ENCODE data around the gene PLAAT4.
"Not testable (repeated sequence)": the region's sequence is repeated elsewhere in the genome, so short reads cannot be mapped to it uniquely, and the experiment has no call there.

PLAAT4 gene

DNA sequence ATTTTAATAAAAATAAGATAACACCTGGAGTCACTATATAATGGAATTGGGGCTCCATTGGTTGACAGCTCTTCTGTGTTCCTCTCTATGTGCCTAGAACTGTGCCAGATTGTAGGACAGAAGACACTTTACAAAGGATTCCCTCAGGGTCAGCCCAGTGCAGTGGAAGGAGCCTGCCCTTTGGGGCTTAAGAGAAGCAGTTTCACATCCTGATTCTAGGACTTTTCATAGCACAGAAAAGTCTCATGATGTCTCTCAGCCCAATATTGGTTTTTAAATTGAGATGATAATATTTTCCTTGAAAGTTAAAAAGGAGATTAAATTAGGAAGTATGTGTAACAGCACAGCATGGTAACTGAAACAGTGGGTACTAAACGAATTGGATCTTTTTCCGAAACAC lies 7.1 kb downstream of the PLAAT4 start:
- no peak for TF ChIP-seq FOXA1 (IDR thresholded peaks at IDR 0.05)
- TF ChIP-seq NFRKB (IDR thresholded peaks at IDR 0.05): no peak
- TF ChIP-seq TARDBP (IDR thresholded peaks at IDR 0.05): no peak
- no peak for TF ChIP-seq CTBP1 (IDR thresholded peaks at IDR 0.05; ENCODE audit: borderline replicate concordance)
- no peak for TF ChIP-seq LEF1 (IDR thresholded peaks at IDR 0.05; ENCODE audit: borderline replicate concordance)
- no peak for TF ChIP-seq SUZ12 (IDR thresholded peaks at IDR 0.05)
- no peak for TF ChIP-seq L3MBTL2 (conservative IDR thresholded peaks at IDR 0.05)
- TF ChIP-seq ELF4 (IDR thresholded peaks at IDR 0.05): no peak
- TF ChIP-seq ARNT (IDR thresholded peaks at IDR 0.05): no peak
- TF ChIP-seq FOXK2 (IDR thresholded peaks at IDR 0.05): no peak
- TF ChIP-seq FOXM1 (IDR thresholded peaks at IDR 0.05; ENCODE audit: borderline replicate concordance): no peak
- ChIA-PET CTCF (no interaction called here), POLR2A (no interaction called here)
- DNase-seq (ENCODE audit: extremely low spot score): no peak

- ChIA-PET POLR2A (interaction anchor here (1.5 kb wide), 1 partner anchor 20 kb away, joined by 3 read pairs; no protein-coding TSS in a partner anchor), CTCF (no interaction called here)
- no peak for DNase-seq (ENCODE audit: extremely low spot score)
- TF ChIP-seq PKNOX1 (IDR thresholded peaks at IDR 0.05) (no peak), NFRKB (IDR thresholded peaks at IDR 0.05) (no peak), ZNF384 (IDR thresholded peaks at IDR 0.05) (no peak), FOXK2 (IDR thresholded peaks at IDR 0.05) (no peak), SP1 (IDR thresholded peaks at IDR 0.05) (no peak), FOXA1 (IDR thresholded peaks at IDR 0.05) (no peak), FOXM1 (IDR thresholded peaks at IDR 0.05; ENCODE audit: borderline replicate concordance) (no peak), BHLHE40 (IDR thresholded peaks at IDR 0.05; ENCODE audit: borderline replicate concordance) (no peak), HDGF (IDR thresholded peaks at IDR 0.05; ENCODE audit: borderline replicate concordance) (no peak)
These were observed 10.5 kb downstream of the PLAAT4 start for GRCh38 chr11:63547061-63547460.

DNA sequence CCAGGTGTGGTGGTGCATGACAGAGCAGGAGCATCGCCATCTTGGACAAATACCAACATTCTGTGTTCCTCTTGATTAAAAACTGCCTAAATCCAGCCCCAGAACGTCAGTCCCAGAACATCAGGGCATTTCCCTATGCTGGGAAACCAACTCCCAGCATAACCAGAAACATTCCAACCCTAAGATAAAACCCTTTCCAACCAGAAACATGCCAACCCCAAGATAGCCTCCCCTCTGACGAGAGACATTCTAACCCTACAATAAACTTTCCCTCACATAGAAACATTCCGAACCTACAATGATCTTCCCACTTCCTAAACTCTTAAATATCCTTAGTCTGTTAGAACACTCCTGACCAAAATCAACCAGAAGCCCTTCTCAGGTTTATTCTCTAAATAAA lies 11.6 kb downstream of the PLAAT4 start:
- POLR2A ChIA-PET: interaction anchor here (1.5 kb wide), 1 partner anchor 19 kb away, joined by 3 read pairs; no protein-coding TSS in a partner anchor

DNA sequence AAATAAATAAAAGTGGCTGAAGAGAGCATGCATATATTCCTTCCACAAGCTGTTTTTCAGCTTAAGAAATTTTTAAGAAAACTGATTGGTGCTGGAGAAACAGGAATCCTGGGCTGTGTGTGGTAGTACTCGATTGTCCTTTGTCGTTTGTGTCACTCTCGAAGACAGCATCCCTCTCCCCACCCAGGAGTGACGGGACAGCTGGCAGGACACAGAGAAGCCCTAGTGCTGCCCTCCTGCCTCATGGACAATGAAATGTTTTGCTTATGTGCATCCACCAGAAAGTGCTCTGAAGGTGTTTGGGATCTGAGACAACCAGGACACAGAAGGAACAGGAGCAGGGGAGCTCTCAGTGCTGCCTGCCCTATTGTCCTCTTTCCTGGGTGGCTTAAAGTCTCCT lies 12.8 kb downstream of the PLAAT4 start:
- TF ChIP-seq LEF1 (IDR thresholded peaks at IDR 0.05; ENCODE audit: borderline replicate concordance) (no peak), SP1 (IDR thresholded peaks at IDR 0.05) (no peak), ZNF384 (IDR thresholded peaks at IDR 0.05) (no peak), FOXA1 (IDR thresholded peaks at IDR 0.05) (no peak), ARNT (IDR thresholded peaks at IDR 0.05) (no peak)
- CTCF ChIA-PET: no interaction called here
- POLR2A ChIA-PET: no interaction called here
- no peak for DNase-seq (ENCODE audit: extremely low spot score)

More for the DNA sequence above, 11.6 kb downstream of the PLAAT4 start:
- CTCF ChIA-PET: no interaction called here
- TF ChIP-seq HDGF (IDR thresholded peaks at IDR 0.05; ENCODE audit: borderline replicate concordance) (no peak), LEF1 (IDR thresholded peaks at IDR 0.05; ENCODE audit: borderline replicate concordance) (no peak), BHLHE40 (IDR thresholded peaks at IDR 0.05; ENCODE audit: borderline replicate concordance) (no peak), CTBP1 (IDR thresholded peaks at IDR 0.05; ENCODE audit: borderline replicate concordance) (no peak), SUZ12 (IDR thresholded peaks at IDR 0.05) (no peak), NFRKB (IDR thresholded peaks at IDR 0.05) (no peak), TARDBP (IDR thresholded peaks at IDR 0.05) (no peak), FOXM1 (IDR thresholded peaks at IDR 0.05; ENCODE audit: borderline replicate concordance) (no peak), ARNT (IDR thresholded peaks at IDR 0.05) (no peak), SP1 (IDR thresholded peaks at IDR 0.05) (no peak), FOXA1 (IDR thresholded peaks at IDR 0.05) (no peak), L3MBTL2 (conservative IDR thresholded peaks at IDR 0.05) (no peak), FOXK2 (IDR thresholded peaks at IDR 0.05) (no peak), PKNOX1 (IDR thresholded peaks at IDR 0.05) (no peak), ZNF384 (IDR thresholded peaks at IDR 0.05) (no peak), ELF4 (IDR thresholded peaks at IDR 0.05) (no peak)
- DNase-seq (ENCODE audit: extremely low spot score): no peak

DNA sequence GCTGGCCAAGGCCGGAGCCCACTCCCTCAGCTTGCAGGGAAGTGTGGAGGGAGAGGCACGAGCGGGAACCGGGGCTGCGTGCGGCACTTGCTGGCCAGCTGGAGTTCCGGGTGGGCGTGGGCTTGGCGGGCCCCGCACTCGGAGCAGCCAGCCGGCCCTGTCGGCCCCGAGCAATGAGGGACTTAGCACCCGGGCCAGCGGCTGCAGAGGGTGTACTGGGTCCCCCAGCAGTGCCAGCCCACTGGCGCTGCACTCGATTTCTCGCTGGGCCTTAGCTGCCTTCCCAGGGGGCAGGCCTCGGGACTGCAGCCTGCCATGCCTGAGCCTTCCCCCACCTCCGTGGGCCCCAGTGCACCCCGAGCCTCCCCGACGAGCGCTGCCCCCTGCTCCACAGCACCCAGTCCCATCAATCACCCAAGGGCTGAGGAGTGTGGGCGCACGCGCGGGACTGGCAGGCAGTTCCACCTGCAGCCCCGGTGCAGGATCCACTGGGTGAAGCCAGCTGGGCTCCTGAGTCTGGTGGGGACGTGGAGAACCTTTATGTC lies 13.6 kb downstream of the PLAAT4 start:
- CTCF ChIA-PET; DNase-seq (ENCODE audit: extremely low spot score); POLR2A ChIA-PET: not testable (repeated sequence)

GRCh38 chr11:63551091-63551888 lies 14.7 kb downstream of the PLAAT4 start:
- TF ChIP-seq SP1 (IDR thresholded peaks at IDR 0.05) (no peak), FOXA1 (IDR thresholded peaks at IDR 0.05) (no peak), SUZ12 (IDR thresholded peaks at IDR 0.05) (no peak), ELF4 (IDR thresholded peaks at IDR 0.05) (no peak), TARDBP (IDR thresholded peaks at IDR 0.05) (no peak), CTBP1 (IDR thresholded peaks at IDR 0.05; ENCODE audit: borderline replicate concordance) (no peak), HDGF (IDR thresholded peaks at IDR 0.05; ENCODE audit: borderline replicate concordance) (no peak), LEF1 (IDR thresholded peaks at IDR 0.05; ENCODE audit: borderline replicate concordance) (no peak), L3MBTL2 (conservative IDR thresholded peaks at IDR 0.05) (no peak), BHLHE40 (IDR thresholded peaks at IDR 0.05; ENCODE audit: borderline replicate concordance) (no peak)
- ChIA-PET CTCF (no interaction called here), POLR2A (no interaction called here)
- no peak for DNase-seq (ENCODE audit: extremely low spot score)

DNA sequence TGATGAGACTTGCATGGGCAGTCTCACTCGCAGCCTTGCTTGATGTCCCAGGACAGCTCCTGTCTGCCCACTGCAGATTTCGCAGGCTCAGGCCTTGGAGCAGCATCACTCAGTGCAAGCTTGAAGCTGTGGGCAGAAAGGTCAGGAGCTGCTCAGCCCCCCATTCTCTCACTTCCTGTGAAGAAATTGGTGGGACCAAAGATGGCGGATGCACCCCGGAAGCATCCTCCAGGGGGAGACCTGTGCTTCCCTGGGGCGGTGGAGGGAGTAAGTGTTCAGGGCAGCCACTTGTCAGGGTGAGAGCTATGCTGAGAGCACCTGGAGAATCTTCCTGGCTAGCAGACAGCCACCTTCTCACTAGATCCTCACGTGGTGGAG lies 15.3 kb downstream of the PLAAT4 start:
- ChIA-PET CTCF (no interaction called here), POLR2A (no interaction called here)
- TF ChIP-seq FOXK2 (IDR thresholded peaks at IDR 0.05): no peak
- no peak for TF ChIP-seq PKNOX1 (IDR thresholded peaks at IDR 0.05)
- no peak for TF ChIP-seq ZNF384 (IDR thresholded peaks at IDR 0.05)
- no peak for TF ChIP-seq SP1 (IDR thresholded peaks at IDR 0.05)
- TF ChIP-seq LEF1 (IDR thresholded peaks at IDR 0.05; ENCODE audit: borderline replicate concordance): no peak
- TF ChIP-seq SUZ12 (IDR thresholded peaks at IDR 0.05): no peak
- no peak for TF ChIP-seq FOXM1 (IDR thresholded peaks at IDR 0.05; ENCODE audit: borderline replicate concordance)
- TF ChIP-seq CTBP1 (IDR thresholded peaks at IDR 0.05; ENCODE audit: borderline replicate concordance): no peak
- no peak for TF ChIP-seq NFRKB (IDR thresholded peaks at IDR 0.05)
- TF ChIP-seq BHLHE40 (IDR thresholded peaks at IDR 0.05; ENCODE audit: borderline replicate concordance): no peak
- no peak for TF ChIP-seq ARNT (IDR thresholded peaks at IDR 0.05)
- no peak for TF ChIP-seq L3MBTL2 (conservative IDR thresholded peaks at IDR 0.05)
- TF ChIP-seq HDGF (IDR thresholded peaks at IDR 0.05; ENCODE audit: borderline replicate concordance): no peak
- no peak for TF ChIP-seq ELF4 (IDR thresholded peaks at IDR 0.05)
- no peak for DNase-seq (ENCODE audit: extremely low spot score)
